GM21447 (cell line): ENCODE measurements around the gene SP8.

Source experiments
- ATAC-seq: cut with Tn5 transposase; IDR thresholded peaks from one replicate; pipeline ENCODE4 v1.9.1; 2021; ENCODE audit not compliant: unreplicated experiment

The SP8 gene

DNA sequence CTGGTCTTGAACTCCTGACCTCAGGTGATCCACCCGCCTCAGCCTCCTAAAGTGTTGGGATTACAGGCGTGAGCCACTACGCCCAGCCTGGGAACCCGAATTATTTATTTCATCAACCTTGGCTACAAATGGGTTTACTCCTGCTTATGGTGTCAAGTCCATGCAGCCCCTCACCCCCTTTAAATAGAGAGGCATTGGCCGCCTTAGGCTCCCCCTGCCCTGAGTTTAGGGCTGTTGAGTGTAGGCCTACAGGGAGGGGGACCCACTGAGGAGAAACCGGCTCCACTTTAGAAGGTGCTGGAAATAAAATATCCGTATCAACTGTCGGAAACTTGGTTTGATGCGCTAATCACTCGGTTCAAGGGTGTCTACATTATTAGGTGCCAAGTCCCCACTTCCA, 8.7 kb upstream of the SP8 start:
- no peak for ATAC-seq

DNA sequence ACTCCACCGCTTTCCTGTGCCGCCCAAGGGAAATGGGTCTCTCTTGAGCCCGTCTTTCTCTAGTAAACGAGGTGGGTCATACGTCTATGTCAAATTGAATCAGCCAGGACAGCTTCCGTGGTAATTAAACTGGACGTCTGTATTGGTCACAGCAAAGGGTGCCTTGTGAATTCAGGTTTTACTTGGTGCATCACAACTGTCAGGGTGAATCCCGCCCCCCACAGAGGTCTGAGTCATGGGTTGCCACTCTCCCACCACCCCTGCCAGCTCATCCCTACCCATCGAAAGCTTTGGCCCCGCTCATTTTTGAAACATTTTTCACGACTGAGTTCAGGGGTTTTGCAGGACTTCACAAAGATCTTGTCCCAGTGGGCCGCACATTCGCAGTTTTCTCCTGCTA, 8.0 kb upstream of the SP8 start:
- ATAC-seq: no peak

DNA sequence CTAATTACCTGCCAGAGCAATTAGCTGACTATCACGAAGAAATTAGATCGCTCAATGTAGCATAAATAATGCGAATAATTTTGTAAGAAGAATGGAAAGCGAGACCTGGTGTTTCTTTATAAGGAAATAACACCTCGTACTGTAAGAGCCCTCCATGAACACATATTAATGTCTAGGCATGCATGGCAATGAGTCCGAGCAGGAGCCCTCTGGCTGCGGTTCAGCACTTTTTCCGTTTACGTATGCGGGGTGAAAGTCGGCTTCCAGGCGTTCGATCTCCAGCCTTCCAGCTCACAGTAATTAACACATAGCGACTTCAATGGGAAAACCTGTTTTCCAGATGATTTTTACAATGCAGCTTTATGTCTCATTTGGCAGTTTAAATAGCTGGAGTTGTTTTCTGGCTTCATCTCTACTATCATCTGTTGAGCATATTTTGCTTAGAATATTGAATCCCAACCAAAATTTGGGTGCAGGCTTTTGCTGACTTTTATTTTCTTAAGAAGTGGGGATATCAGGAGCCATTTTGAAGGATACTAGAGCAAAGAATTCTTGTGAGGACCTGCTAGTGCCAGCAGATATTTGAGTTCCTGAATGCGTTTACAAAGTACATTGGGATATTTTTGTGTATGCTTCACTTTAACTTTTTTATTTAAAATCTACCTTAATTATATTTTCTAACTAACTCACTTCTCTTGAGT, 7.2 kb upstream of the SP8 start:
- no peak for ATAC-seq

DNA sequence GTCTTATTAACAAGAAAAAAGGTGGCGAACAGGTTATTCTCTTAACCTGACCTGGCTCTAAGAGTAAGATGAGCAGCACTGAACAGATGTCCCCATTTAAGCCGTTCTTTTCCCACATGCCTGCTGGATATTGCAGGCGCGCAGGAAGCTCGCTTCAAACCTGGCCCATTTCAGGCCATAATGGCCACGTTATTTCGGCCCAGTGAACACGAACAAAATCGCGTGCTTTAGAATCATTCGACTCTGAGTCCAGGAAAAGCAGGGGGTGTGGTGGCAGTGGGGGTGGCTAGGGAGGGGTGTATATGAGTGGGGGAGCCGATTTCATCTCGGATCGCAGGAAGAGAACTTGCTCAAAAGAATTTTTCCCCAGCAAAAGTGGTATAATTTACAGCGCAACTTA, 6.6 kb upstream of the SP8 start:
- ATAC-seq: no peak

DNA sequence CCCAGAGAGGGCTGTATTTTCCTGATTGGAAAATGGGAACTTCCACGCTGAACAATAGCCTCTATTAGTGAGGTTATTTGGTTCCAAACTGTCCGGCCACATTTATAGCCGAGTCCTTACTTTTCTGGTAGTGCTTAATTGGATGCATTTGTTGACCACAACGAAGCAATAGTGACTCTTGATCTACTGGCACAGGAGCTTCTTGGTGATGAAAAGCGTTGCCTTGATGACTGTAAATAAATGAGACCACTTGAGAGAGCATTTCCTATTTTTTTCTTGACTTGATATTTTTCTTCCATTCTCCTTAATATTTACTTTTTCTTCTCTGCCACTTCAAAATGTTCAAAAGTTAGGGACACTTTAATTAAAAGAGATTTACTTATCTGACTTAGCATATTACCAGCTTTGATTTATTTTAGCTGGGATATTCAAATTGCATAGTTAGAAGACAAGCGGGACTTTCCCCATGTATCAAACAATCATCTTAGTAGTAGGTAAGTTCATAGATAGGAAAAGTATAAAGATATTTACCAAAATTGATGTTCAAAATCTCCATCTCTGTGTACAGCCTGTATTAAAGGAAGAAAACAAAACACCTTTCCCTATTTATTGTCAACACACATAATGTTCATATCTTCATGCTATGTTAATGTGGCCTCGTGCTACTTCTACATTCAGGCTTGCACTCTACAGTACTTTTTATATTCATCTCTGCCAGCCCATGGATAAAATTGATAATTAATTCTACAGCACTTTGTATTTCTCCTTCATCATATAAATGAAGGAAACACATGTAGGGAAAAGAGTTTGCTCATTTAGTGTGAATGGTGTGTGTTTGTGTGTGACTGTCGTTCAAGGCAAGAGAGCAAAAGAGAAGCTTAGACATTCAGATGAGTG, 5.1 kb upstream of the SP8 start:
- no peak for ATAC-seq

DNA sequence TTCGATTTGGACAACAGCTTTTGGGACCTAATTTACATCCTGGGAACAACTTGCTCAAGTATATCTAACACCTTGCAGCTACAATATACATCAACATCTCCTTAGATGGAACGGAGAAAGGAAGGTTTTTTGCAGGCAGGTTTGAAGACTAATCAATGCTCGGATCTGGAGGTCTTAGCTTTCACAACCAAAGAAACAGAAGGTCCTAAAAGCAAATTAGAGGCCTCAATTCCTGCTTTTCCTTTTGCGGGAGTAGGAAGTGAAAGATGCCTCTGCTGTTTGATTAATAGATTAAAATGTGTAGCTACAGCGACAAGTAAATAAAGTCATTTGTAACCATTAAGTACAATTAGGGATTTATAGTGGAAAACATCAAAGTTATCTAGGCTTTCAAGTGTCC, 3.7 kb upstream of the SP8 start:
- no peak for ATAC-seq

DNA sequence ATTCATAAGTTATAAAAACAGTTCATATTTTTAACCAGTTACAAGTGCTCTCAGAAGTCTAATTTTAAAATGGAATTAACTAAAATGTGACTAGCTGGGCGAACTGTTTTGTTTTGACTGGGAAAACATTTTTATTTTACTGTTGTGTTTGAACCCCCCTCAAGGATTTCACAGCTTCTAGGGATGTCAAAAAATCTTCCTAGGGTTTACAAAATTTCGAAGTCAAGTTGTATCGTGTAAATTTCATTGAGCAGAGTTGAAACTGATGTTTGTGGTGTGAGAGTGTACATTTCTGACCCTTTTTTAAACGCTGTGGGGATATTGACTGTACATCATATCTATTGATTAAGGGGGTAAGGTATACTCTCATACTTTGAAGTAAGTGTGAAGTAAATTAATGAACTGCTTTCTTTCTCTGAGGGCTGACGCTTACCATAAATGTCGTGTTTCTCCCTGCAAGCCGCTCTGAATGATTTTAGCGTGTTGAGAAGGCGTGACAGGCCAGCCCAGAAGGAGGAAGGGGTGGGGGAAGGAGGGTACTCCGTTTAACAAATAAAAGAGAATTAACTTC, 1.8 kb upstream of the SP8 start:
- no peak for ATAC-seq

DNA sequence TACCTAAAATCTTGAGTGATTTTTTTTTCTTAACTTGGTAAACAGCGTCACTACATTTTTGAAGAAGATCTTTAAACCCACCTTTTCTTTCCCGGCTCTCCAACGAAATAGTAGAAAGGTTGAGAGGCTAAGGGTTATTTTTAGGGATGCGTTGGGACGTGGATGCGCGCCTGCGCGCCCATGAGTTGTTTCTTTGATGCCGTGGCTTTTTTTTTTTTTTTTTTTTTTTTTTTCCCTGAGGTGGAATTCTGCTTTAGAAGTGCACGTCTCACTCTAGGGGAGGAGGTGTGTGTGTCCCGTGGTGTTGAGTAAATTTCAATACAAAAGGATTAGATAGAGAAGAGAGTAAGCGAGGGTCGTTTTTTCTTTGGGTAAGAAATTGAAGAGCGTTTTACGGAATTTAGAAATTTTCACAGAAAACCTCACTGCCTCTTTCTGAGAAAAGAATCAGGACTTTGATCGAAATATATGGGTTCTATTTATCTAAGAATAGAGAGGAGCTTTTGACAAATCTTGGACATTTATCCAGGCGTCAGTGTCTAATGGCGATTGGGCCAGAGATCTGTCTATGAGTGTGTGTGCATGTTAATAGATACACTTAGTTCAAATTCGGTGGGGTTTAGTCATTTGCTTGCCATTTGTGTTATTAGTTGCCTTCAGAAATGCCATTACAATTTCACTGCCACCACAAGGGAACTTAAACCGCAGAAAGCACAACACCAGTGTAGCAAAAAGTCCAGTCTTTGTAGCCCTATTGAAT, 1.2 kb upstream of the SP8 start:
- ATAC-seq: no peak

DNA sequence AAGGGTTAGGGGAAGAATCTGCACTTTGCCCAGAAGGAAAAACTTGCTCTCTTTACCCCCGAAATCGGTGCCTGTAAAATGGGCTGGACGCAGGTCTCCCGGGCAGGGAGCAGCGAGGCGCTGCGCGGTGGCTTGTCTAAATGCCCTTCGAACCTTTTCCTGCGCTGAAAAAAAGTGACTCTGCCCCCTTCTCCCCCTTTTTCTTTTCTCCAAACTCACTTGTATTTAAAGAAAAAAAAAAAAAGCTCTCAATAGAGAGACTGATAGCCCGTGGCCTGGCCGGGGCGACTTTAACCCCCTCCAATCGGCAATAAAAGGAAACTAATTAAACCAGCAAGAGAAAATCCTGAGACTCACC, 286 bp downstream of the SP8 start:
- ATAC-seq: no peak

DNA sequence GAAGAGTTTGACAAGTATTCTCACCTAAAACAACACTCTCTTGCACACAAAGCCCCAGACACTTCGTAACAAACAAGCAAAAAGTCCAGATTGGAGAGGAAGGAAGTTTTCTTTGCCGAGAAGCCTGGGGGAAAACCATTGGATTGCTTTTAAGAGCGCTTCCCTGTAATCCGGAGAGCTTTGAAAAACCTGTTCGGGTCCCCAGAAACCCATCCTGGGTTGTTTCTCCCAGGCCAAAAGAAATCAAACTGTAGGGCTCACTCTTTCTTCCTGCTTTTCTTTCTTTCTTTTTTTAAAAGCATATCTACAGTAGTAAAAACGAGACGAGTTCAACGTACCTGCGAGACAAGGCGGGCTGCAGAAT, 655 bp downstream of the SP8 start:
- no peak for ATAC-seq

DNA sequence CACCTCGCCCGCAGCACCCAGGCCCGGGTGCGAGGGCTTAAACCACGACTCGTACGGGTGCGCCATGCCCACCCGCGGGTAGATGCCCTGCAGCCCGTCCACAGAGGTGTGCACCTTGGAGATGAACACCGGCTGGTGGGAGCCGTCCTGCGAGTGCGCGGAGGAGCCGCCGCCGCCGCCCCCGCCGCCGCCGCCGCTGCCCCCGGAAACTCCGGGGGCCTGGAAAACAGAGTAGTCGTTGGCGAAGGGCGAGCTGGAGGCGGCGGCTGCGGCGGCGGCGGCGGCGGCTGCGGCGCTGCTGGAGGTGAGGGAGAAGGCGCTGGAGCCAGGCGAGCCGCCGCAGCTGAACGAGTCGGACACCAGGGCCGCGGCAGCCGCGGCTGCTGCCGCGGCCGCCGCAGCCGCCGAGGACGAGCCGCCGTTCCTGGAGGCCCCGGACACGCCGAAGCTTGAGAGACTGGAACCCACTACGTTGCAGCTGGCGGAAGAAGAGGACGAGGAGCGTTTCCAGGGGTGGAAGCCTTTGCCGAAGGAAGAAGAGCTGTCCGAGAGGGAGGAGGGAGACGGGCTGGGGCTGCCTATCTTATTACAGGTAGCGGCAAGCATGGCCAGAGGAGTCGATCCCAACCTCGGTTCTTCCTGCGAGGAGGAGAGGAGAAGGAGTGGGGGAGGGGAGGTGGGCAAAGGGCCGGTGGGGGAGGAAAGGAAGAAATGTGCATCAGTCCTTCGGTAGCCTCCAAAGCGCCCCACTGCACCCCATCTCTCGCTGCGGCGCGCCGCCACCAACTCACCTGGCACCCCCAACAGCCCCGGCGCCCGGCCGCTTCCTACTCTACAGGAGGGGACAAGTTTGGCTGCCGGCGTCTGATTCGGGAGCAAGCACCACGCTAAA, 1.3 kb downstream of the SP8 start:
- ATAC-seq: no peak

DNA sequence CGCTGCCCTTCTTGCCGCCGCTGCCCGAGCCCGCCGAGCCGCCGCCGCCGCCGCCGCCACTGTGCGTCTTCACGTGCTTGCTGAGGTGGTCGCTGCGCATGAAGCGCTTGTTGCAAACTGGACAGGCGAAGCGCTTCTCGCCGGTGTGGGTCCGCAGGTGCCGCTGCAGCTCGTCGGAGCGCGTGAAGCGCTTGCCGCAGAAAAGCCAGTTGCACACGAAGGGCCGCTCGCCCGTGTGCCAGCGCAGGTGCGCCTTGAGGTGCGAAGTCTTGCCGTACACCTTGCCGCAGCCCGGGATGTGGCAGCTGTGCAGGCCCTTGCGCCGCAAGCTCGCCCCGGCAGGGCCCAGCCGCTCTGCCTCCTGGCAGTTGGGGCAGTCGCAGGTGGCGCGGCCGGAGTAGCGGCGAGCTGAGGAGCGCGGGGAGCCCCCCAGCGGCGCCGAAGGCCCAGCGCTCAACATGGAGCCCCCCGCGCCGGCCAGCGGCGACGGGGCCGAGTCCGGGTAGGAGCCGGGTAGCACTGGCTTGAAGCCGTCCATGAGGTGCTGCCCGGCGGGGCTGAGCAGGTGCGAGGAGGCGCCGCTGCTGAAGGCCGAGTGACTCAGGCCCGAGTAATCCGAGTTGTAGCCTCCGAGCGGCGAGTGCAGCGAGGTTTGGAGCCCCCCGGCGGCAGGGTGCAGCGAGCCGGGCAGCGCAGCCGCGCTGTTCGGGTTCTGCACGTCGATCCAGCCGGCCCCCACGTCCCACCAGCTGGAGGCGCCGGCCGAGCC, 2.1 kb downstream of the SP8 start:
- no peak for ATAC-seq

DNA sequence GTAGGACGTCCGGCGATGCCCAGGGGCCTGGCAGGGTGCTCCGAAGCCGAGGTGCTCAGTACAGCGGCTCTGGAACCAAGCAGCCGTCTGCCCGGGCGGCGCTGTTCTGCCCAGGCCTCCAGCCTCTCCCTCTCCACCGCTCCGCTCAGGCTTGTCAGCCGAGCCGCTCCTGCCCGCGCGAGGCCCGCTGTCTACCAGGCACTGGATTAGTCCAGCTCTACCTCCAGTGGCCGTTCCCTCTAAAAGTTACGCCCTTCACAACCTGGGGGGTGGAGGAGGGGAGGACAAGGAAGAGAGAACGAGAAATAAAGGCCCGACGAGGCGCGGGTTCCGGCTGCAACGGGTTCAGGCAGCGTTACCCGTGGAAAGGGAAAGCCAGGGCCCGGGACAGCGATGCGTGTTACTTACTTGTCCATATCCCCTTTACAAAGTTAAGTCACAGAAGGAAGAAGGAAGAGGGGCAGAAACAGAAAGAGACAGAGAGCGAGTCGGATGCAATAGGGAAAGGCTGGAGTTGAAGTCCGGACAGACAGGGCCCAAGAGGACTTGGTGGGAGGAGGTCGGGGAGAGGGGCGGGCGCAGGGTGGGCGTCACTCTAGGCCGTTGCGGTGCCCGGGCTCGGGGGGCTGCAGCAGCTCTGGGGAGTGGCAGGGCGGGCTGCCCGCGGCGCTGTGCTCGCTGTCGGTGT, 2.8 kb downstream of the SP8 start:
- ATAC-seq: no peak

DNA sequence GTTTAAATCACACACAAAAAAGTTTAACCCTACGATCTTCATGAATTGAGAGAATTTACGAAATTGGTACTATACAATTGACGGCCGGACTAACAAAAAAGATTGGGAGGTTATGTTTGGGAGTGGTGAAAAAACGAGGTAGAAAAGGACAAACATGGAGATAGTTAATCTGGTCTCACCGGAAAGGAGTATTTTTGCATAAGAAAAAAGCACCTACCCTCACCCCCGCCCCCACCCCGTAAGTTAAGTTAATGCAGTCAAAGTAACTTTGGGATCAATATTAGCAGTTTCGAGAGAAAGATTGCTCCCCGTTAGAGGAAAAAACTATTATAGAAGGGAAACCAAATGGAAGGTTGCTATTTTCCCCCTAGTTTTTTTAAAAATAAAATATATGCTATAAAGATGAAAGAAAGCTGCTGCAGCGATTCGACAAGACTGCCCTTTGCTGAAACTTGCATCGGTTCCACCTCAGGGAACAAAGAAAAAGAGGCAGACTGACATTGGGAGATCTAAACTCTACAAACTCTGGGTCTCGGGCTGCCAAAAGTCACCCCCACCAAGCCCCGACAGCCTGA, 3.5 kb downstream of the SP8 start:
- ATAC-seq: no peak

DNA sequence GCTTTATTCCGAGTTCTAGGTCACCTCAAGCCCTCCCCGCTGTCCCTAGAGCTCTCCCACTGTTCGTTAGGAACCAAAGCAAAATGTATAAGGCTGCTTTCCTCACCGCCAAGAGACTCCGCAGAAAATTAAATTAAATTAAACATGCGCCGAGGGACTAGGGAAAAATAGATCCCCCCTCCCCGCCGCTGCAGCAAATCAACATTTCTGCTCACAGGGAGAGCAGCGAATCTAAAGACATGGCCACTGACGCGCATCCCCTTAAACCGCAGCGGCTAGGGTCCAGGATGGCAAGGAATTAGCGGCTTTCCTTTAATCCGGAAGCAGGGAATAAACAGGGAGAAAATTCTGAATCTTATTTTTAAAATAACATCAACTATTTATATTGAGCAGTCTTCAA, 7.6 kb downstream of the SP8 start:
- ATAC-seq: no peak

DNA sequence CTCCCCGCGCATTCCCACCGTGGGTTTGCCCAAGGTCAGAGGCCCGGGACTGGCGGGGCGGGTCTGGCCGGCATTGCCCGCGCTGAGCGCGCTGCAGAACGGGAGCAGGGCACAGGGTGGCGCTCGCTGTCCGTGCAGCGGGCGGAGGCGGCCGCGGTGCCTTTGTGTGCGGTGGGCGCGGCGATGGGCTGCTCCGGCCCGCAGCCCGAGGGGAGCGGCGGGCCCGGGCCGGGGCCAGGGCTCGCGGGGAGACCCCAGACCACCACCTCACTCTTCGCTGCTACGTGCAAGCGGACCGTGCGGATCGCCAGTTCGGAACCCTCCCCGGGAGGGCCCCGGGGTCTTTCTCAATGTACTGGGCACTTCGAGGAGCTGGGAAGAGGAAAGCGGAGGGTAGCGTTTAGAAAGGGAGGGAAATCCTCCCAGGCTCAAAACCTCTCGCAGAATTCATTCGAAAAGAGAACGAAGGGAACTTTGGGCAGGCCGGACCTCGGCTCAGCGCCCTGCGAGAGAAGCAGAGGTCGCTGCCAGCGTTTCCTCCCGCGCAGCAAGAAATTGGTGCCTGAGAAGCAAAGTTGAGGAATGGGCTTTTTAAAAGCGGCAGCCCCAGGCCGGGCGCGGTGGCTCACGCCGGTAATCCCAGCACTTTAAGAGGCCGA, 8.5 kb downstream of the SP8 start:
- no peak for ATAC-seq

DNA sequence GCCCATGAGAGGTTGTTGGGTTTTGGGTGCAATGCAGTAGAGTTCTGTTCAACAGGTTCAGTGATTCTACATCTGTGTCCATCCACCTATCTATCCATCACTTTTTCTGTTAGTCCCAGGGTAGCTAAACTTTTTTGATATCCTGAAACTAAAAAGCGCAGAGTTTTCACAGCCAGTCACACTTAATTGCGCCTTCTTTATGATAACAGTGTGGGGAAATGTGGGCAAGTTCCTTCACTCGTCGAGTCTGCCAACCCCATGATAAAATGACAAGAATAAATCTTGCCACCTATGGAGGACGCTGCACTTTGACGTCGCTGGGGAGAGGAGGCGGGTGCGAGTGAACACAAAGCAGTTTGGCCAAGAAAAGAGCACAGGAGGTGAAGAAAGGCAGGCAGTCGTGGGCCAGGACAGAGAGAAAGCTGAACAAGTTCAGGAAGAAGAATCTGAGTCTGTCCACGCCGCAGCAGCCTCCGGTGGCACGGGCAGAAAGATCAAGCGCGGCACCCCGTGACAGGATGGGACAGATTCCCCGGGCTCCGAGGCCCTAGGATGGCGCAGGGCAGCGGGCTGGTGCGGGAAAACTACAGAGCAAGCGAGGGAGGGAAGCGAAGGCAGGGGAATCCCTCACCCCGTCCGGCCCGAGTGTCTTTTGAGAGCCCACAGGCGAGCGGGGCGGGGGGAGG, 9.2 kb downstream of the SP8 start:
- no peak for ATAC-seq

DNA sequence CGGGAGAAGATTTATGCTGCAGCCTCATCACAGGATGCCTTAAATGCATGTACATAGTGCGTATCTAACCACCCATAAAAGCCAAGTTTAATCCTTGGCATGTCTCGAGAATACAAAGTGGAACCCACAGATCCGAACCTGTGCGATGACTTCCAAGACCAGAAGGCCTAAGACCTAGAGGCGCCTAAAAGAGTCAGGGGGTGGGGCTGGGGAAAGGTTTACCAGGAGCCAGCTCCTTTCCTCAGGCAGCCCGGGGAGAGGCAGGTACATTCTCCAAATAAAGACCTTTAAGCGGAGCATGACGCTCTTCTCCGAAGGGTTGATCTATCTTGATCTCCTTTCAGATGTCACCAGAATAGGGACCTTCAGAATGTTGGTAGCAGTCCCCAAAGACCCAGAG, 9.7 kb downstream of the SP8 start:
- no peak for ATAC-seq
